ENCODE results near the gene FCN2.

Gene FCN2

DNA sequence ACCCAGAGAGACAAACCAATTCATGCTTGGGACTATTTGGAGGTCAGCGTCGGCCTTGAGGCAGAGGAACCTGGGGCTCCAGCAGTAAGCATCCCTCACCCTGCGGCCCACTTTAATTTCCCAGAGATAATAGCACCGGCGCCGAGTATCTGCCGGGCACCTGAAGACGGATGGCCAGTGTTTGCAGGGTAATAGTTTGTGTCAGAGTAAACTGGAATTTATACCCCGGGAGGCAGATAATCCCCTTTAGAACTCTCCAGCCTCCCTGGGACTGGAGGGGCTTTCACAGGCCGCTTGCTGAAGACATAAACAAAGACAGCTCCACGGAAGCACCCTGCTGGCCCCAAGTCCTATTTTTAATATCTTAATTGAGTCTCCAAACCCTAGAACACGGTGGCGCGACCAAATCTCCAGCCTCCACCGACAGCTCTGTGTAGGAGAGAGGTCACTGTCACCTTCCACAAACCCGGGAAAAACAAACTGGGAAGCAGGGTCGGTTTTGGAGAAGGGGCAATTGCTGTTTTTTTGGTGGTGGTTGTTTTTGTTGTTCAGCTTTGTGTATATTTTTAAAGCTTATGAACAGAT is 54.5 kb downstream of the FCN2 start:
- DNase-seq = no peak

DNA sequence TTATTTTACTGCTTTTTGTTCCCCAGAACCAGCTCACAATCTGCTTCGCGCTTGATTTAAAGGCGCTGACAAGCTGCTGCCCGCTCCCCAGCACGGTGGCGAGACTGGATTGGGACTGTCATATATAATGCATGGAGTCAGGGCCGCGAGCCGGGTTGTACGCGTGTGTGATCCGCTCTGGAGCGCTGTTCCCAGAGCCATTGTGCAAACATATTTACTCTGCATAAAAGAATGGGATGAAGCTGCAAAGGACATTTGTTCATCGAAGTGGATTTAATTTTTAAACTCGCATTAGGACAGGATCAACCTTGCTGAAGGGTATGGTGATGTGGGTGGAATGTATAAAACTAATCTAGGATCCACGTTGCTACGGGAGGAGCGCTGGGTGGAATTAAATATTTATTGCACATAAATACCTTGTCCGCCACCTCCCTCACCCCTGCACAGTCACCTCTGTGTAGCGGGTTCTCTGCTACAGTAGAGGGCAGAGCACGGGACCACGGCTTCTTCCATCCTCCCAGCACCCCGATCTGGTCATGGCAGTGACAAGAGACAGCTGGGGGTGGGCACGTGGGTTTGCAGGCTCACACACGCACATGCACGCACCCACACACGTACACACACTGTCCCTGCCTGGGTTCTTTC is 55.2 kb downstream of the FCN2 start:
- DNase-seq = no peak

DNA sequence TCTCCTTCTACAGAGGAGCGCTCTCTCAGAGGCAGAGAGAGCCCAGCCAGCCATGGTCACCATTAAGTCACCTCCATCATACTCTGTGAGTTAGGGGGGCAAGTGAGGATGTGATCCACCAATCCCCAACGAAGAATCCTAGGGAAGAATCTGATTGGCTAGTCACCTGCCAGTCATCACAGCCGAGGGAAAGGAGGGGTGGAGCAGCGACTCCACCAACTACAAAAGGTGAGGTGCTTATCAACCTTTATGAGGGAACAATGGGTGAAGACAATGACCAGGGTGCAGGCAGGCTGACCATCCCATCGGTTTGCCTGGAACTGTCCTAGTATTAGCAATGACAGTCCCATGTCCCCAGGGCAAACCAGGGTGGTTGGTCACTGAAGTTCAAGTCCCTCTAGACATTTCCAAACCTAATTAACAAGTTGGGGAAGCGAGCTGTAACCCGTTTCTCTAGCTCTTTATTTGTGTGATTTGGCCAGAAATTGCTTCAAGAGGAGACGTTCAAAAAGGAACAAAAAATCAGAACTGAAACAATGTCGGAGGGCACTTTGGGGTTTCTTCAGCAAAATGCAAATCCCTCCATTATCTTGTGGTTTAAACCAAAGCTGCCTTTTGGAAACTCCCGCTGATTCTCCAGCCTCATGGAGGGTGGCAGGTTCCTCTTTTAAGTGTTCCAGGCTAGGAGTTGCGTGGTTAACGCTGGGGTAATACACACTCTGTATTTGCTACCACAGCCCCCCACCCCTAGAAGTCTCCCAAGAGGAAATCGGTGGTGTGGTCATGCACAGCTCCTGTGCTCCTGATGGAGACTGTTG is 55.9 kb downstream of the FCN2 start:
- no peak for DNase-seq
